HUES64 (cell line): Measurements from ENCODE around the gene ERC2.
A peak's percentile ranks its signal among the peaks of the same experiment; 100 is the strongest.

ENCODE experiments used
- H3K27ac ChIP-seq: 2 replicates; pipeline ENCODE4 v1.7.0; 2013; ENCODE audit warnings: low read depth, low read length, inconsistent platforms
- H3K27me3 ChIP-seq: 2 replicates; pipeline ENCODE4 v1.6.1; 2013; ENCODE audit warnings: mild to moderate bottlenecking, low read length; ENCODE audit not compliant: insufficient read depth
- H3K36me3 ChIP-seq: 2 replicates; pipeline ENCODE4 v1.6.1; 2013; ENCODE audit warnings: mild to moderate bottlenecking, low read length; ENCODE audit not compliant: insufficient read depth
- H3K4me1 ChIP-seq: 2 replicates; pipeline ENCODE4 v1.6.1; 2013; ENCODE audit warnings: mild to moderate bottlenecking, low read length, moderate library complexity; ENCODE audit not compliant: insufficient read depth
- H3K4me3 ChIP-seq: 2 replicates; pipeline ENCODE4 v1.5.1; 2013; ENCODE audit warnings: mild to moderate bottlenecking, low read length, moderate library complexity
- H3K9ac ChIP-seq: 2 replicates; pipeline ENCODE4 v1.6.1; 2013; ENCODE audit warnings: mild to moderate bottlenecking, low read depth, low read length
- H3K9me3 ChIP-seq: 2 replicates; pipeline ENCODE4 v1.6.1; 2013; ENCODE audit warnings: low read depth, low read length; ENCODE audit not compliant: insufficient read depth
- WGBS: fragments of 150-250, 120-280 bp; methylation state at CpG from one replicate; pipeline ENCODE4 v1.1.7; 2013; ENCODE audit warnings: missing lambda C conversion rate; 5-methylcytosine and 5-hydroxymethylcytosine counted together

Gene ERC2

DNA sequence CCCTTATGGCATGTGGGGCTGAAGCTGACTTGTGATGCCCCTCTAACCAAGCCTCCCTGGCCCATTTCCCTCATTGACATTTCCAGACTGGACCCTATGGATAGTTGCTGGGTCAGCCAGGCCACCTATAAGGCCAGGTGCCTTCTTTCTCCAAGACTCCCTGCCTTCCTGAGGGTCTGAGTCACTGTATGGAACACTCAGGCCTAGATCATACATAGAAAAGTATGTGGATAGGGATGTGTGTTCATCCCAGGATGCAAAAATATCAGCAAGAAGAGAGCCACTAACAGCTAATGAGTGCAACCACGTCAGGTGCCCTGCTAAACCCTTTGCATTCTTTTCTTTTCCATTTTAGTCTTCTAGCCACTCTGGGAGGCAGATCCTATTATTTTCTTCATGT lies 812.7 kb downstream of the ERC2 start:
- Histone ChIP-seq H3K9me3 (no peaks in the 10 kb centered on the region), H3K27me3 (no peaks in the 10 kb centered on the region), H3K4me1 (peaks cover 28% of the 10 kb centered on the region), H3K4me3 (no peak overlapping the region), H3K27ac (no peak overlapping the region), H3K36me3 (no peaks in the 10 kb centered on the region), H3K9ac (no peak overlapping the region)
- 90% methylated on average over 1 of the region's 1 CpG for WGBS

DNA sequence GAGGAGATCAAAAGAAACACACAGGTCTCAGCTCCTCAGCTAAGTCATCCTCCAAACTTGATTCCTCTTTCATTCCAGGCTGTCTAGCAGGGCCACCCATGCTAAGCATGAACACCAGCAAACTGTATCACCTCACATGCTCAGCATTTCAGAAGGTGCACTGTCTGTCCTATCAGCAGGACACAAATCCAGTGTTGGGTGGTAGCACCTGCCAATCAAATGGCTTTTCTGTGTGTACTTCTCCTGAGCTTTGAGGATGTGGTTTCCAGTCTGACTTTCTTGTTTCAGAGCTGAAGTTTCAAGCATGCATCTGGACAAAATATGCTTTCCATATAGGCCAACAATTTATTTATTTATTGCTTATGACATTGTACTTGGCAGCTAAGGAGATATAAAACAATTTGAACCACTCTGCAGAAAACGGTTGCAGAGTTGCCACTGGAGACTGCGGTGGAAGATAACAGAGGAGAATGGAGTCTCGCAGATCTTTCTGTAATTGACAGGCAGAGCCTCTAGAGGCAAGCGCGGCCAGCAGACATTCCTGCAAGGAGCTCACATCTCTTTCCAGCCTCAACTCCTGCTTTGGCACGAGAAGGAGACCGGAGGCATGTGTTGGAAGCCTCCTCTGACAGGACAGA lies 814.0 kb downstream of the ERC2 start:
- 90% methylated on average over 7 of the region's 7 CpGs for WGBS
- Histone ChIP-seq H3K27ac (no peak overlapping the region), H3K4me3 (no peak overlapping the region), H3K4me1 (peaks cover 30% of the 10 kb centered on the region), H3K9ac (no peak overlapping the region), H3K9me3 (no peaks in the 10 kb centered on the region), H3K36me3 (no peaks in the 10 kb centered on the region), H3K27me3 (no peaks in the 10 kb centered on the region)

DNA sequence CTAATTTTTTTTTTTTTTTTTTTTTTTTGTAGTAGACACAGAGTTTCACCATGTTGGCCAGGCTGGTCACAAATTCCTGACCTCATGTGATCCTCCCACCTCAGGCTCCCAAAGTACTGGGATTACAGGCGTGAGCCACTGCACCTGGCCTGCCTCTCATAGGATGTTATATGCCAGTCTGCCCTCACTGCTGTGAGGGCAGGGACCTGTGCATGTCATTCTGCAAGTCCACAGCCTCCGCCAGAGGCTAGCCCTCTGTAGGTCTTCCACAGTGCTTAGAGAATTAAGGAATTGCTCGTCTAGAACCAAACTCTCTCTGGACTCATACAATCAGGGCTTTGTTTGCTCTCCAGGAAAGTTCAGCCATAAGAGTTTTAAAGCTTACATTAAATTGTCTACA lies 817.3 kb downstream of the ERC2 start:
- H3K4me3 ChIP-seq = no peak overlapping the region
- H3K27ac ChIP-seq = no peak overlapping the region
- H3K9me3 ChIP-seq = no peaks in the 10 kb centered on the region
- H3K27me3 ChIP-seq = no peaks in the 10 kb centered on the region
- no peaks in the 10 kb centered on the region for H3K36me3 ChIP-seq
- WGBS = 84% methylated on average over 3 of the region's 3 CpGs
- no peak overlapping the region for H3K9ac ChIP-seq
- peaks cover 50% of the 10 kb centered on the region for H3K4me1 ChIP-seq

DNA sequence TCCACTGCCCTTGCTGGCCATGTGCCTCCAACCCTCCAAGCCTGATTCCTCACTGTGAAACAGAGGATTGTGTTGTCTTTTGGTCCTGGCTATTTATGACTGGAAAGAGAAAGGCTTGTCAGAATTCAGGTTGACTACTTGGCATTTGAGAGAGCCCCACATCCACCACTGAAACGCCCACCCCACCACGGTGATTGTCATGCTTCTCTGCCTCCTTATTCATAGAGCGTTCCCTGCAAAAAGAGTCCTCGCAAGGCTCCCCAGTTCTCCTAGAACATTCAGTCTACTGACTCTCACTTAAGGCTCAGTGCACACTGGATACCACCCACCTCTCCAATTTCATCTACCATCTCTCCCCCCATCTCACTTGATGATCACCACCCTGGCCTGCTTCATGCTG lies 818.3 kb downstream of the ERC2 start:
- peaks cover 53% of the 10 kb centered on the region for H3K4me1 ChIP-seq
- H3K27me3 ChIP-seq = no peaks in the 10 kb centered on the region
- no peak overlapping the region for H3K9ac ChIP-seq
- H3K27ac ChIP-seq = no peak overlapping the region
- WGBS = 84% methylated on average over 4 of the region's 4 CpGs
- no peaks in the 10 kb centered on the region for H3K9me3 ChIP-seq
- no peak overlapping the region for H3K4me3 ChIP-seq
- no peaks in the 10 kb centered on the region for H3K36me3 ChIP-seq

DNA sequence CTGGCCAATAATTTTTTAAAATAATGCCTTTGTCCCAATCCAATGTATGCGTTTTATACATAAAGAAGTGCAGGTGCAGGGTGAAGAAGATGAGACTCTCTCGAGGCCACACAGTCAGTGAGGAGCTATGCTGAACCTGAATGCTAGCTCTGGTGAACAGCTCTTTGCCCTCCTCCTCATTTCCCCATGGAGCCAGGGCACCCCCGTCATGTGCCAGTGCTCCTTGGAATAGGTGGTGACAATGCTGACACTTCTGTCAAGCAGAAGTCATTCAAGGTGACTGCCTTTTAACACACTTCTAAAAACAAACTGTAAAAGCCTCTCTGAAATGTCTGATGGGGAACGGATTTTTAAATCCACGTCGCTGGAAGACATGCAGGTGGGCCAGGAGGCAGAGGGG lies 818.7 kb downstream of the ERC2 start:
- no peaks in the 10 kb centered on the region for H3K27me3 ChIP-seq
- 80% methylated on average over 6 of the region's 6 CpGs for WGBS
- H3K36me3 ChIP-seq = no peaks in the 10 kb centered on the region
- no peak overlapping the region; the same call in 1 of the 2 replicates for H3K27ac ChIP-seq
- H3K4me3 ChIP-seq = no peak overlapping the region
- no peak overlapping the region for H3K9ac ChIP-seq
- no peaks in the 10 kb centered on the region for H3K9me3 ChIP-seq
- peaks cover 53% of the 10 kb centered on the region for H3K4me1 ChIP-seq

DNA sequence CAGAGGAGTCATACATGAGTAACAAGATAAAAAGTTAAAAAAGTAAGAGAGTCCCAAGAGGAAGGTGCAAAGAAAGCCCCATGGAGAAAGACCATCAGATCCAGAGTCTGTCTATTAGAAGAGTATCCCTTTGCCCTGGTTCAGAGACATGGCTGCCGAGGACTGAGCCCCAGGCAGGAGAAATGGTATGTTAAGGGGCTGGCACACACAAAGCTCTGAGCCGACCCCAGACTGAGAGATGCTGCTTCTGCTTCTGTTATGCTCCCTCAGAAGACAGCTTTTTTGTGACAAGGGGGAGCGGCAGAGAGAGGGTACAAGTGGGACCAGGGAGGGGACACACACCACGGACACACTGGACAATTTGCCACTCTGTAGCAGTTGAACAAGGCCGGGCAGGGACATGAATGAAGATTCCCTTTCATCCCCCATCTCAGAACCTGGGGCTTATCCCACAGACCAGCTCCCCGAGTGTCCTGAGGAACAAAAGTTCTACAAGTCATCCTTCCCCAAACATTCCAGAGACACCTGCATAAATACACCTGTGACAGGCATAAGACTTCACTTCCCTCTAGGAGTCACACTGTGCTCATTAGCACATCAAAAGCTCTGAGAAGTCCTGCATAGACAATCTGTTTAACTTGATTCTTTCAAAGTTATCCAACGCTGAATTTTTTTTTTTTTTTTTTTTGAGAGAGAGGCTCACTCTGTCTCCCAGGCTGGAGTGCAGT lies 819.5 kb downstream of the ERC2 start:
- no peaks in the 10 kb centered on the region for H3K9me3 ChIP-seq
- no peaks in the 10 kb centered on the region for H3K36me3 ChIP-seq
- H3K27me3 ChIP-seq = no peaks in the 10 kb centered on the region
- peak overlapping the region; percentile 74 for H3K27ac ChIP-seq
- 30% methylated on average over 7 of the region's 7 CpGs for WGBS
- peaks cover 53% of the 10 kb centered on the region for H3K4me1 ChIP-seq
- peak overlapping the region; percentile 20 for H3K4me3 ChIP-seq
- peak overlapping the region; percentile 32 for H3K9ac ChIP-seq

DNA sequence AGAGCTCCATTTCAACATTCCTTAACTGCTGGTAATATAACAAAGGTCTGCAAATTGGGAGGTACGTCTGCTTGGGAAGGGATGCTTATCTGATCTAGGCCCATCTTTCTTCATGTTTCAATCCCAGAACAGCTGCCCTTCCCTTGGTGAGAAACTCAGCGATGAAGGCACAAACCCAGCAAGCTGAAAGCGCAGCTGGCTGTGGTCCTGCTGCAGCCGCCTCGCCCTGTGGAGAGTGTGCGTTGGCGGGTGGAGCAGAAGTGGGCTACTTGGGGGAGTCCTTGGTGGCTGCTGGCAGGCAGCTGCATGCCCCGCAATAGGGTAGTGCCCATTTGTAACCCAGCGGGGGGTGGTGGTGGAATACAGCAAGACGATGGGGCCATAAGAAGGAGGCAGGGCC lies 820.6 kb downstream of the ERC2 start:
- no peaks in the 10 kb centered on the region for H3K36me3 ChIP-seq
- no peak overlapping the region for H3K9ac ChIP-seq
- H3K27me3 ChIP-seq = no peaks in the 10 kb centered on the region
- WGBS = 71% methylated on average over 10 of the region's 10 CpGs
- peaks cover 53% of the 10 kb centered on the region for H3K4me1 ChIP-seq
- no peak overlapping the region for H3K27ac ChIP-seq
- no peak overlapping the region for H3K4me3 ChIP-seq
- H3K9me3 ChIP-seq = no peaks in the 10 kb centered on the region

DNA sequence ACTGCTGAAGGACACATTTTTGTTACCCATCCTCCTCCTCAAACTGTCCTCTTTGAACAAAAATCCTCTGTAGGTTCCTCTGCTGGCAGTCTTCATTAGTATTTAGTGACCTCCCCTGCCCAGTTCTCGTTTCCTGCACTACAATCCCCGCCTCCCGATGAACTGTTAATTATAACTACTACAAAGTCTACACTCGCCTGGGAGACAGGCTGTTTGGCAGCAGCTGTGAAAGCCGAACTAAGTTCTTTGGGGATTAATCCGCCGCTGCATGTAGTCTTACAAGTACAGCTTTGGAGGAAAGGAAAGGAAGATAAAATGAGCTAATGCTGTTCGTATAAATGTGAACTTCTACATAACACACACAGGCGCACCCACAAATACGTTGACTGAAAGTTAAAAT lies 821.2 kb downstream of the ERC2 start:
- H3K27ac ChIP-seq = no peak overlapping the region
- H3K9me3 ChIP-seq = no peaks in the 10 kb centered on the region
- H3K4me1 ChIP-seq = peaks cover 53% of the 10 kb centered on the region
- 71% methylated on average over 7 of the region's 10 CpGs for WGBS
- H3K9ac ChIP-seq = no peak overlapping the region
- no peaks in the 10 kb centered on the region for H3K36me3 ChIP-seq
- no peak overlapping the region for H3K4me3 ChIP-seq
- H3K27me3 ChIP-seq = no peaks in the 10 kb centered on the region

DNA sequence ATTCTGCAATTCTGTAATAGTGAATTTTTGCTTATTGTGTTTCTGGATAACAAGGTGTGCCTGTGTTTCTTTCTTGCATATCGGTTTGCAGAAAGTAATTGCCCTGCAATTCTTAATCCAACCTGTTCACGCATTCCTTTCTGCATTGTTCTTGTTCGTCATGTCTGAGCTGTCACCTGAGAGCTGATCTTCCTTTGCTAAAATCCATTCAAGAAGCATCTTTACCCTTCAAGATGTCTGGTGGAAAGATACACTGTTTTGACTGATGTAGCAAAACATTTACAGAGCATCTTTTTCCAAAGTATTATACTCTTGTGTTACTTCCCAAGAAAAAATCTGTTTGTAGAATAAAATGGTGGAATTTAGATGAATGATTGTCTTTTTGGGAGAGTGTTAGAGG lies 822.1 kb downstream of the ERC2 start:
- no peaks in the 10 kb centered on the region for H3K27me3 ChIP-seq

DNA sequence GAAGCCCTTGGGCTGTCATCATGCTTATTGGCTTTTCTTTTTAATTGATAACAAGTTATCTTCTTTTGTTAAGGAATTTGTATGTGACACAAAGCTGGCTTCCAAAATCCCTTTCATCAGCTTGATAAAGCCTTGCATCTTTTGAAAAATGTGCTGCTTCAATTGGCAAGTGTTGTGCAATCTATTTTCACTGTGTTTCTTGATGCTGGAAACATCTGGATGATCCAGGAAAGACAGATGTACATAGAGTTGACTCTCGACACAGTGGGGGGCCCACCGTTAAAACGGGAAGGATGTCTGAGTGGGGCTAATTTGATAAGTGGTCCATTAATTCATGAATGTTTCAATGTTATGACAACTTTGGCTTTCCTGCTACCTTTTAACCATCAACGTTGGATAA lies 822.8 kb downstream of the ERC2 start:
- H3K4me3 ChIP-seq = no peak overlapping the region
- no peak overlapping the region for H3K9ac ChIP-seq
- H3K36me3 ChIP-seq = no peaks in the 10 kb centered on the region
- no peaks in the 10 kb centered on the region for H3K27me3 ChIP-seq
- peaks cover 44% of the 10 kb centered on the region for H3K4me1 ChIP-seq
- no peak overlapping the region for H3K27ac ChIP-seq
- 85% methylated on average over 4 of the region's 4 CpGs for WGBS
- H3K9me3 ChIP-seq = no peaks in the 10 kb centered on the region

More for the DNA sequence above, 822.1 kb downstream of the ERC2 start:
- no peaks in the 10 kb centered on the region for H3K36me3 ChIP-seq
- H3K4me3 ChIP-seq = no peak overlapping the region
- peaks cover 48% of the 10 kb centered on the region for H3K4me1 ChIP-seq
- H3K9ac ChIP-seq = no peak overlapping the region
- H3K9me3 ChIP-seq = no peaks in the 10 kb centered on the region
- no peak overlapping the region for H3K27ac ChIP-seq
- 93% methylated on average over 3 of the region's 3 CpGs for WGBS

DNA sequence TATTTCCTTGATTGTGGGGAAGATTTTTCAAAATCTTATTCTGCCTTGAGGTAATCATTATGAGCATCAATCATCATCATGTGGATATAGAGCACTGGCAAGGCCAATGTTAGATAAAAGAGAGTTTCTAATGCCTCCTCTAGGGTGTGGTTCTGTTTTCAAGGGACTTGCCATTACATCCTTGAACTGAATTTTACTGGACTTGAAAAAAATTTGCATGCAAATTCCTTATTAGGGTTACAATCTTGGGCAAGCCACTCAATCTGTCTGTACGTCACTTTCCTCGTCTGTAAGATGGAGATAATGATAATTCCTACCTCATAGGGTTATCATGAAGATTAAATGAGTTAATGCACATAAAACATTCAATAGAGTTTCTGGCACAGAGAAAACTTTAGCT lies 825.0 kb downstream of the ERC2 start:
- no peaks in the 10 kb centered on the region for H3K27me3 ChIP-seq
- no peak overlapping the region for H3K4me3 ChIP-seq
- H3K36me3 ChIP-seq = no peaks in the 10 kb centered on the region
- peaks cover 38% of the 10 kb centered on the region for H3K4me1 ChIP-seq
- H3K9me3 ChIP-seq = no peaks in the 10 kb centered on the region
- no peak overlapping the region for H3K9ac ChIP-seq
- no peak overlapping the region for H3K27ac ChIP-seq
- no CpG with 5 or more reads among the region's 2 CpGs for WGBS
